Measurements from ENCODE around the gene PIK3C2G.
"Not testable (repeated sequence)": the region's sequence is repeated elsewhere in the genome, so short reads cannot be mapped to it uniquely, and the experiment has no call there.

The PIK3C2G gene

GRCh38 chr12:18255004-18255403 lies 6.3 kb upstream of the PIK3C2G start:
- H3K4me3 ChIP-seq (ENCODE audit: low read length in 2 of 2); H3K36me3 ChIP-seq (ENCODE audit: control insufficient read depth in 2 of 2, insufficient read depth in 2 of 2, low read length in 2 of 2); H3K4me1 ChIP-seq (ENCODE audit: control insufficient read depth, insufficient read depth, low read length); H3K9ac ChIP-seq (ENCODE audit: low read length in 2 of 2); H3K27ac ChIP-seq (ENCODE audit: low read length); H3K27me3 ChIP-seq (ENCODE audit: control insufficient read depth in 1 of 2, insufficient read depth in 2 of 2, low read length in 2 of 2); H3K9me3 ChIP-seq (ENCODE audit: control insufficient read depth in 2 of 2, low read length in 2 of 2): not testable (repeated sequence)

GRCh38 chr12:18257251-18257650 lies 4.1 kb upstream of the PIK3C2G start:
- no peaks in the 10 kb centered on the region for H3K27me3 ChIP-seq (ENCODE audit: control insufficient read depth in 1 of 2, insufficient read depth in 2 of 2, low read length in 2 of 2)
- no peaks in the 10 kb centered on the region for H3K36me3 ChIP-seq (ENCODE audit: control insufficient read depth in 2 of 2, insufficient read depth in 2 of 2, low read length in 2 of 2)
- H3K9me3 ChIP-seq (ENCODE audit: control insufficient read depth in 2 of 2, low read length in 2 of 2): no peaks in the 10 kb centered on the region
- H3K9ac ChIP-seq (ENCODE audit: low read length in 2 of 2): no peak overlapping the region
- H3K27ac ChIP-seq (ENCODE audit: low read length): no peak overlapping the region
- H3K4me1 ChIP-seq (ENCODE audit: control insufficient read depth, insufficient read depth, low read length): no peaks in the 10 kb centered on the region
- H3K4me3 ChIP-seq (ENCODE audit: low read length in 2 of 2): no peak overlapping the region

- H3K27ac ChIP-seq (ENCODE audit: low read length): no peak overlapping the region
These were observed 2.4 kb upstream of the PIK3C2G start for GRCh38 chr12:18258929-18259328.

GRCh38 chr12:18259906-18260682 lies 1.2 kb upstream of the PIK3C2G start:
- H3K27me3 ChIP-seq (ENCODE audit: control insufficient read depth in 1 of 2, insufficient read depth in 2 of 2, low read length in 2 of 2): no peaks in the 10 kb centered on the region
- no peaks in the 10 kb centered on the region for H3K4me1 ChIP-seq (ENCODE audit: control insufficient read depth, insufficient read depth, low read length)
- H3K9ac ChIP-seq (ENCODE audit: low read length in 2 of 2): no peak overlapping the region
- no peaks in the 10 kb centered on the region for H3K9me3 ChIP-seq (ENCODE audit: control insufficient read depth in 2 of 2, low read length in 2 of 2)
- no peaks in the 10 kb centered on the region for H3K36me3 ChIP-seq (ENCODE audit: control insufficient read depth in 2 of 2, insufficient read depth in 2 of 2, low read length in 2 of 2)
- no peak overlapping the region for H3K4me3 ChIP-seq (ENCODE audit: low read length in 2 of 2)
- no peak overlapping the region for H3K27ac ChIP-seq (ENCODE audit: low read length)

More at GRCh38 chr12:18258929-18259328, 2.4 kb upstream of the PIK3C2G start:
- no peak overlapping the region for H3K9ac ChIP-seq (ENCODE audit: low read length in 2 of 2)
- H3K4me1 ChIP-seq (ENCODE audit: control insufficient read depth, insufficient read depth, low read length): no peaks in the 10 kb centered on the region
- no peaks in the 10 kb centered on the region for H3K9me3 ChIP-seq (ENCODE audit: control insufficient read depth in 2 of 2, low read length in 2 of 2)
- H3K4me3 ChIP-seq (ENCODE audit: low read length in 2 of 2): no peak overlapping the region
- H3K27me3 ChIP-seq (ENCODE audit: control insufficient read depth in 1 of 2, insufficient read depth in 2 of 2, low read length in 2 of 2): no peaks in the 10 kb centered on the region
- H3K36me3 ChIP-seq (ENCODE audit: control insufficient read depth in 2 of 2, insufficient read depth in 2 of 2, low read length in 2 of 2): no peaks in the 10 kb centered on the region

DNA sequence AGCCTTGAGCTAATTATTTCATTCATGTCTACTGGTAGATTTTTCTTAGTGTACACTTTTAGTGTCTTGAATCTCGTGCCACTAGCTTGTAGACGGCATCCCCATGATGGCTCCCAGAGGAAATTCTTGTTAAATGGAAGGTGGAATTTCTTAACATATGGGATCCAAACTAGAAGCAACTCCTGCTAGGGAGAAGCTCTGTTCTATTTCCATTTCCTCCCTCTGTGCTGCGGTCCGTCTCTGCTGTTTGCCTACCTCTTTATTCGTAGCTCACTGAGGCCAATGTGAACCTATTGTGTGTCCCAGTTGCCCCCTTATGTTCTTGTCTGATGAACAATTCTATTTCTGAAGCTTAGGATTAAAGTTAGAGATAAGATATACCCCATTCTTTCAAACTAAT lies 588 bp downstream of the PIK3C2G start:
- Histone ChIP-seq H3K4me1 (ENCODE audit: control insufficient read depth, insufficient read depth, low read length) (no peaks in the 10 kb centered on the region), H3K9me3 (ENCODE audit: control insufficient read depth in 2 of 2, low read length in 2 of 2) (no peaks in the 10 kb centered on the region), H3K36me3 (ENCODE audit: control insufficient read depth in 2 of 2, insufficient read depth in 2 of 2, low read length in 2 of 2) (no peaks in the 10 kb centered on the region), H3K4me3 (ENCODE audit: low read length in 2 of 2) (no peak overlapping the region), H3K27ac (ENCODE audit: low read length) (no peak overlapping the region), H3K27me3 (ENCODE audit: control insufficient read depth in 1 of 2, insufficient read depth in 2 of 2, low read length in 2 of 2) (no peaks in the 10 kb centered on the region), H3K9ac (ENCODE audit: low read length in 2 of 2) (no peak overlapping the region)

DNA sequence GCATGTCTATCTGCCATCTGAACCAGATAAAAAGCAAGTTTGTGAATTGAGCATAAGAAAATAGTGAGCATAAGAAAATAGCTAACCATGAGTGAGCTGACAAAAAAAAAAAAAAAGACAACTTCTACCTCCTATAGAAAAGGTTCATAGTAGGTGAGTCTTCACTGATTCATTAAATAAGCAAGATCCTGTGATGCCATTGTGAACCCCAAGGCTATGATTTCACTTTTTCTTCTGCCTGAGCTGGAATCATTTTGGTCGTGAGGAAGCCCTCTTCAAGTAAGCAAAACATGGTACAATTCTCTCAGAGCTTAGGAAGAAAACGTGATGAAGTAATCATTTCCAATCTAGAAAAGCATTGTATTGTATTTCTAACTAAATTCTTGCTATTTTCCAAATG lies 1.2 kb downstream of the PIK3C2G start:
- Histone ChIP-seq H3K4me1 (ENCODE audit: control insufficient read depth, insufficient read depth, low read length) (no peaks in the 10 kb centered on the region), H3K27me3 (ENCODE audit: control insufficient read depth in 1 of 2, insufficient read depth in 2 of 2, low read length in 2 of 2) (no peaks in the 10 kb centered on the region), H3K9ac (ENCODE audit: low read length in 2 of 2) (no peak overlapping the region), H3K9me3 (ENCODE audit: control insufficient read depth in 2 of 2, low read length in 2 of 2) (no peaks in the 10 kb centered on the region), H3K27ac (ENCODE audit: low read length) (no peak overlapping the region), H3K36me3 (ENCODE audit: control insufficient read depth in 2 of 2, insufficient read depth in 2 of 2, low read length in 2 of 2) (no peaks in the 10 kb centered on the region), H3K4me3 (ENCODE audit: low read length in 2 of 2) (no peak overlapping the region)

DNA sequence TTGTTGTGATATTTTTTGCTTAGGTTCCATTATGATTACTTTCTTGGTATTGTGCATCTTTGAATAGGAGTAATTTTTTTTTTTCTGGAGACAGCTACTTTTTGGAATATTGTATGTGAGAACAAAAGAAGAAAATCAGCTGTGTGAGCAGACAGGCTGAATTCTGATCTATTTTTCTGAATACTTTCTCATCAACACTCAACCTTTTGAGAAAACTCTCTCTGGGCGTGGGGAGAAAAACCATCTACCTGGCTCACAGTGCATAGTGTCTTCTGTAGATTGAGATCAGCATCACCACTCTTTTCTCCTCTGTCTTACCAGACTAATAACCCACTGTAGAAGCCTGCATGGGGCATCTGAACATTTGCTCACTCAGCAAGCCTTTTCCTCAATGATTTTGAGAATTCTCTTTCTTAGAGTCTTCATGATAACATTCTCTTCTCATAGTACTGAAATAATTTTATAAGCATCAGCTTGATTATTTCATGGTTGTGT lies 3.3 kb downstream of the PIK3C2G start:
- Histone ChIP-seq H3K4me3 (ENCODE audit: low read length in 2 of 2) (no peak overlapping the region), H3K27me3 (ENCODE audit: control insufficient read depth in 1 of 2, insufficient read depth in 2 of 2, low read length in 2 of 2) (no peaks in the 10 kb centered on the region), H3K9ac (ENCODE audit: low read length in 2 of 2) (no peak overlapping the region), H3K27ac (ENCODE audit: low read length) (no peak overlapping the region), H3K36me3 (ENCODE audit: control insufficient read depth in 2 of 2, insufficient read depth in 2 of 2, low read length in 2 of 2) (no peaks in the 10 kb centered on the region), H3K4me1 (ENCODE audit: control insufficient read depth, insufficient read depth, low read length) (no peaks in the 10 kb centered on the region), H3K9me3 (ENCODE audit: control insufficient read depth in 2 of 2, low read length in 2 of 2) (no peaks in the 10 kb centered on the region)

- Histone ChIP-seq H3K27me3 (ENCODE audit: control insufficient read depth in 1 of 2, insufficient read depth in 2 of 2, low read length in 2 of 2) (no peaks in the 10 kb centered on the region), H3K27ac (ENCODE audit: low read length) (no peak overlapping the region), H3K9ac (ENCODE audit: low read length in 2 of 2) (no peak overlapping the region), H3K4me1 (ENCODE audit: control insufficient read depth, insufficient read depth, low read length) (no peaks in the 10 kb centered on the region), H3K4me3 (ENCODE audit: low read length in 2 of 2) (no peak overlapping the region), H3K9me3 (ENCODE audit: control insufficient read depth in 2 of 2, low read length in 2 of 2) (no peaks in the 10 kb centered on the region), H3K36me3 (ENCODE audit: control insufficient read depth in 2 of 2, insufficient read depth in 2 of 2, low read length in 2 of 2) (no peaks in the 10 kb centered on the region)
These were observed 6.2 kb downstream of the PIK3C2G start for GRCh38 chr12:18267427-18268099.

- H3K36me3 ChIP-seq (ENCODE audit: control insufficient read depth in 2 of 2, insufficient read depth in 2 of 2, low read length in 2 of 2): no peaks in the 10 kb centered on the region
- no peak overlapping the region for H3K9ac ChIP-seq (ENCODE audit: low read length in 2 of 2)
- H3K9me3 ChIP-seq (ENCODE audit: control insufficient read depth in 2 of 2, low read length in 2 of 2): no peaks in the 10 kb centered on the region
- no peak overlapping the region for H3K4me3 ChIP-seq (ENCODE audit: low read length in 2 of 2)
- no peaks in the 10 kb centered on the region for H3K27me3 ChIP-seq (ENCODE audit: control insufficient read depth in 1 of 2, insufficient read depth in 2 of 2, low read length in 2 of 2)
- H3K27ac ChIP-seq (ENCODE audit: low read length): no peak overlapping the region
- H3K4me1 ChIP-seq (ENCODE audit: control insufficient read depth, insufficient read depth, low read length): no peaks in the 10 kb centered on the region
These were observed 9.7 kb downstream of the PIK3C2G start for GRCh38 chr12:18270958-18271460.

GRCh38 chr12:18275981-18276380 lies 14.7 kb downstream of the PIK3C2G start:
- H3K9ac ChIP-seq (ENCODE audit: low read length in 2 of 2): no peak overlapping the region
- no peaks in the 10 kb centered on the region for H3K4me1 ChIP-seq (ENCODE audit: control insufficient read depth, insufficient read depth, low read length)
- H3K9me3 ChIP-seq (ENCODE audit: control insufficient read depth in 2 of 2, low read length in 2 of 2): no peaks in the 10 kb centered on the region
- H3K36me3 ChIP-seq (ENCODE audit: control insufficient read depth in 2 of 2, insufficient read depth in 2 of 2, low read length in 2 of 2): no peaks in the 10 kb centered on the region
- H3K27ac ChIP-seq (ENCODE audit: low read length): no peak overlapping the region
- H3K27me3 ChIP-seq (ENCODE audit: control insufficient read depth in 1 of 2, insufficient read depth in 2 of 2, low read length in 2 of 2): no peaks in the 10 kb centered on the region
- no peak overlapping the region for H3K4me3 ChIP-seq (ENCODE audit: low read length in 2 of 2)

DNA sequence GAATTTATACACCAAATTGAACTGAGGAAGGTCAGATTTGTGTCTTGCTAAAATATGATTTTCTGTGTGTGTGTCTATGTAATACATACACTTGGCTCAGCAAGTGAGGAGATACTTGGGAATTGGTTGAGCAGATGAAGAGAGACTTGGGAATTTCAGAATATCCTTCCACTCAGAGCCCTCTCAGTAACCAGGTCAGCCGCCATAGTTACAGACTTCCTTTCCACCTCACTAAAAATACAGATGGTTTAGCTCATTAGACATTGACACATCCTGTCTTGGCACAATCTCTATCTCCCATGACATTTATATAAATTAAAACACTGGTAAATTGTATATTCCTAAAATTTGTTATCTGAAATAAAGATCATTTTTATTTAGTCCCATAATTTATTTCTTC lies 15.9 kb downstream of the PIK3C2G start:
- no peaks in the 10 kb centered on the region for H3K27me3 ChIP-seq (ENCODE audit: control insufficient read depth in 1 of 2, insufficient read depth in 2 of 2, low read length in 2 of 2)
- no peak overlapping the region for H3K9ac ChIP-seq (ENCODE audit: low read length in 2 of 2)
- no peaks in the 10 kb centered on the region for H3K36me3 ChIP-seq (ENCODE audit: control insufficient read depth in 2 of 2, insufficient read depth in 2 of 2, low read length in 2 of 2)
- no peak overlapping the region for H3K4me3 ChIP-seq (ENCODE audit: low read length in 2 of 2)
- no peak overlapping the region for H3K27ac ChIP-seq (ENCODE audit: low read length)
- H3K9me3 ChIP-seq (ENCODE audit: control insufficient read depth in 2 of 2, low read length in 2 of 2): no peaks in the 10 kb centered on the region
- no peaks in the 10 kb centered on the region for H3K4me1 ChIP-seq (ENCODE audit: control insufficient read depth, insufficient read depth, low read length)
